A673 (cell line): ENCODE results near the gene TECPR1. TPM values are rescaled to one million over a fixed set of nuclear protein-coding genes. Genes with fewer than 3 reads are reported as not detected.

Experiments used
- BruUV-seq: library from RNA; stranded (reverse); fragments of 400-500 nt; replicated peaks from 2 replicates; lab custom pipeline; 2021; lab: Mats Ljungman, UMichigan
- CTCF ChIA-PET: fragments of 300-600 bp; sonication (Branson Sonifier 250); formaldehyde crosslinking; loops from one replicate; lab custom pipeline; 2022; ENCODE audit warnings: antibody characterized with exemption; lab: Charles Lee
- POLR2A ChIA-PET: fragments of 300-600 bp; sonication (Branson Sonifier 250); formaldehyde crosslinking; loops from one replicate; lab custom pipeline; 2022; ENCODE audit warnings: antibody characterized with exemption; ENCODE audit not compliant: low non-redundant PET; lab: Charles Lee
- DNase-seq: peaks from one replicate; pipeline ENCODE4 v3.0.0-alpha.2; 2015; ENCODE audit warnings: low spot score
- H3K27ac ChIP-seq: fragments of 200-600 bp; sonication (generic); 2 replicates; pipeline ENCODE4 v1.5.1; 2016; ENCODE audit warnings: mixed run types, low read depth, mild to moderate bottlenecking, mixed read lengths, antibody characterized with exemption, low read length; ENCODE audit not compliant: poor library complexity, severe bottlenecking
- H3K27me3 ChIP-seq: fragments of 200-600 bp; sonication (generic); replicated peaks from 2 replicates; pipeline ENCODE4 v1.6.1; 2017; ENCODE audit warnings: mixed run types, low read depth, mild to moderate bottlenecking, mixed read lengths, antibody characterized with exemption, low read length; ENCODE audit not compliant: insufficient read depth, poor library complexity
- H3K36me3 ChIP-seq: fragments of 200-600 bp; sonication (generic); 2 replicates; pipeline ENCODE4 v1.6.1; 2016; ENCODE audit warnings: mixed run types, mild to moderate bottlenecking, mixed read lengths, antibody characterized with exemption, low read length; ENCODE audit not compliant: insufficient read depth, poor library complexity, severe bottlenecking
- H3K4me1 ChIP-seq: fragments of 200-600 bp; sonication (generic); 2 replicates; pipeline ENCODE4 v1.6.1; 2017; ENCODE audit warnings: mixed run types, mild to moderate bottlenecking, mixed read lengths, antibody characterized with exemption, low read length; ENCODE audit not compliant: insufficient read depth, poor library complexity, severe bottlenecking
- H3K4me3 ChIP-seq: fragments of 200-600 bp; sonication (generic); 2 replicates; pipeline ENCODE4 v1.5.1; 2016; ENCODE audit warnings: low read depth, mixed run types, mild to moderate bottlenecking, mixed read lengths, low read length; ENCODE audit not compliant: poor library complexity, severe bottlenecking
- H3K9me3 ChIP-seq: fragments of 200-600 bp; sonication (generic); 2 replicates; pipeline ENCODE4 v1.6.1; 2016; ENCODE audit warnings: mixed run types, low read depth, mild to moderate bottlenecking, mixed read lengths, antibody characterized with exemption, low read length; ENCODE audit not compliant: poor library complexity, severe bottlenecking
- CTCF ChIP-seq: fragments of 300-800, 200-600 bp; sonication (generic); conservative IDR thresholded peaks from 2 replicates; pipeline ENCODE4 v1.5.1; 2017; ENCODE audit warnings: low read depth, mild to moderate bottlenecking, antibody characterized with exemption, low read length, moderate library complexity, mixed read lengths
- EZH2 ChIP-seq: fragments of 200-600 bp; sonication (generic); IDR thresholded peaks from 2 replicates; pipeline ENCODE4 v1.6.1; 2017; ENCODE audit warnings: borderline replicate concordance, low read depth, mild to moderate bottlenecking, mixed read lengths, antibody characterized with exemption, low read length; ENCODE audit not compliant: poor library complexity, severe bottlenecking
- intact Hi-C: fragments of 100-400 bp; cut with micrococcal nuclease; formaldehyde crosslinking; loops from one replicate; pipeline ENCODE4 v1.10.0; 2022; ENCODE audit not compliant: unreplicated experiment
- total RNA-seq: library from RNA; stranded (reverse); gene quantifications from 2 replicates; pipeline ENCODE4 v1.2.3, GENCODE V29; 2021

TECPR1 gene
- total RNA-seq, 1 experiment from 2014 or later = 25.9 TPM

- peaks cover 2% of the 10 kb centered on the region for H3K36me3 ChIP-seq
- H3K27me3 ChIP-seq = no peaks in the 10 kb centered on the region
- ChIA-PET CTCF (no interaction called here), POLR2A (interaction anchor here (0.5 kb wide), 1 partner anchor 288 kb away, joined by 3 read pairs; no protein-coding TSS in a partner anchor)
- H3K4me1 ChIP-seq = no peaks in the 10 kb centered on the region
- H3K9me3 ChIP-seq = no peaks in the 10 kb centered on the region
- no peak overlapping the region for H3K27ac ChIP-seq
- no peak overlapping the region for H3K4me3 ChIP-seq
- BruUV-seq = no TSS peak
- TF ChIP-seq EZH2 (no peak), CTCF (no peak)
- DNase-seq = no peak
- intact Hi-C loops = no loop called here
These were observed 34.9 kb upstream of the TECPR1 start for GRCh38 chr7:98286701-98287485.

GRCh38 chr7:98286093-98286539, 34.1 kb upstream of the TECPR1 start:
- Histone ChIP-seq H3K27ac (no peak overlapping the region), H3K4me3 (no peak overlapping the region), H3K36me3 (no peaks in the 10 kb centered on the region), H3K27me3 (no peaks in the 10 kb centered on the region), H3K4me1 (no peaks in the 10 kb centered on the region), H3K9me3 (no peaks in the 10 kb centered on the region)
- CTCF ChIA-PET = no interaction called here
- intact Hi-C loops = no loop called here
- TF ChIP-seq CTCF = no peak
- TF ChIP-seq EZH2 = no peak
- BruUV-seq = no TSS peak
- POLR2A ChIA-PET = no interaction called here
- DNase-seq = no peak

GRCh38 chr7:98285157-98286092, 33.4 kb upstream of the TECPR1 start:
- BruUV-seq = no TSS peak
- intact Hi-C loops = no loop called here

More at GRCh38 chr7:98285157-98286092, 33.4 kb upstream of the TECPR1 start:
- DNase-seq = no peak
- Histone ChIP-seq H3K27me3 (no peaks in the 10 kb centered on the region), H3K4me3 (no peak overlapping the region), H3K4me1 (no peaks in the 10 kb centered on the region), H3K27ac (no peak overlapping the region), H3K36me3 (no peaks in the 10 kb centered on the region), H3K9me3 (no peaks in the 10 kb centered on the region)
- POLR2A ChIA-PET = no interaction called here
- CTCF ChIA-PET = no interaction called here
- TF ChIP-seq CTCF = no peak
